Measurements from ENCODE around the gene ATP2B2.

ATP2B2 gene

DNA sequence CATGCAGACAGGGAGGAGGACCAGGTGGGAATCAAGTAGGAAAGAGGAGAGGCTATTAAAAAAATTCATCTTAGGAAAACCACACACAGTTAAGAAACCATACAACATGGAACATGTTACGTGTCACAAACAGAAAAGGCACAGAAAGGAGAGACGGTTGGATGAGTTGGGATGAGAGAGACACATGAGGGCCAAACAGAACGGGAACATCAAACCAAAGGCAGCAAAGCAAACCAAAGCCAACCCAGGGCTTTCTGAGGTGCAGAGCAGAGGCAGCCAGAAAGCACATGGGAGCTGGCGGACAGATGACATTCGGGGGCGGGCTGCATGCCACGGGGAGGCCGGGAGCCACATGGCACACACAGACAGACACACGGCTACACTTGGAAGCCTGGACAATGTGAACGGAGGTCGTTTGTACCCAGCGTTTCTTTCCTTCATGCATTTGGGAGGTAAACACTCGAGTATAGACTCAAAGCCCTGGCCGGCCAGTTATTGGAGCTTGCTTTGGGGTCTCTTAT, 175.8 kb downstream of the ATP2B2 start:
- no peak for ATAC-seq
- TF ChIP-seq BACH2 (CRISPR knock-in tag; IDR thresholded peaks at IDR 0.05; ENCODE audit: borderline replicate concordance) (no peak), ZFP3 (CRISPR knock-in tag; IDR thresholded peaks at IDR 0.05) (no peak), ZNF70 (CRISPR knock-in tag; IDR thresholded peaks at IDR 0.05) (no peak), PPARA (CRISPR knock-in tag; IDR thresholded peaks at IDR 0.05; ENCODE audit: borderline replicate concordance) (no peak), ISL1 (CRISPR knock-in tag; IDR thresholded peaks at IDR 0.05) (no peak), RARB (CRISPR knock-in tag; IDR thresholded peaks at IDR 0.05) (no peak), ESRRG (CRISPR knock-in tag; IDR thresholded peaks at IDR 0.05) (no peak)
- TF ChIP-seq, protein P1, sequence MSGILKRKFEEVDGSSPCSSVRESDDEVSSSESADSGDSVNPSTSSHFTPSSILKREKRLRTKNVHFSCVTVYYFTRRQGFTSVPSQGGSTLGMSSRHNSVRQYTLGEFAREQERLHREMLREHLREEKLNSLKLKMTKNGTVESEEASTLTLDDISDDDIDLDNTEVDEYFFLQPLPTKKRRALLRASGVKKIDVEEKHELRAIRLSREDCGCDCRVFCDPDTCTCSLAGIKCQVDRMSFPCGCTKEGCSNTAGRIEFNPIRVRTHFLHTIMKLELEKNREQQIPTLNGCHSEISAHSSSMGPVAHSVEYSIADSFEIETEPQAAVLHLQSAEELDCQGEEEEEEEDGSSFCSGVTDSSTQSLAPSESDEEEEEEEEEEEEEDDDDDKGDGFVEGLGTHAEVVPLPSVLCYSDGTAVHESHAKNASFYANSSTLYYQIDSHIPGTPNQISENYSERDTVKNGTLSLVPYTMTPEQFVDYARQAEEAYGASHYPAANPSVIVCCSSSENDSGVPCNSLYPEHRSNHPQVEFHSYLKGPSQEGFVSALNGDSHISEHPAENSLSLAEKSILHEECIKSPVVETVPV (CRISPR knock-in tag; IDR thresholded peaks at IDR 0.05): no peak
- TF ChIP-seq, protein P2, sequence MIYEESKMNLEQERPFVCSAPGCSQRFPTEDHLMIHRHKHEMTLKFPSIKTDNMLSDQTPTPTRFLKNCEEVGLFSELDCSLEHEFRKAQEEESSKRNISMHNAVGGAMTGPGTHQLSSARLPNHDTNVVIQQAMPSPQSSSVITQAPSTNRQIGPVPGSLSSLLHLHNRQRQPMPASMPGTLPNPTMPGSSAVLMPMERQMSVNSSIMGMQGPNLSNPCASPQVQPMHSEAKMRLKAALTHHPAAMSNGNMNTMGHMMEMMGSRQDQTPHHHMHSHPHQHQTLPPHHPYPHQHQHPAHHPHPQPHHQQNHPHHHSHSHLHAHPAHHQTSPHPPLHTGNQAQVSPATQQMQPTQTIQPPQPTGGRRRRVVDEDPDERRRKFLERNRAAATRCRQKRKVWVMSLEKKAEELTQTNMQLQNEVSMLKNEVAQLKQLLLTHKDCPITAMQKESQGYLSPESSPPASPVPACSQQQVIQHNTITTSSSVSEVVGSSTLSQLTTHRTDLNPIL (CRISPR knock-in tag; IDR thresholded peaks at IDR 0.05; ENCODE audit: low read depth): no peak
- TF ChIP-seq, protein P3, sequence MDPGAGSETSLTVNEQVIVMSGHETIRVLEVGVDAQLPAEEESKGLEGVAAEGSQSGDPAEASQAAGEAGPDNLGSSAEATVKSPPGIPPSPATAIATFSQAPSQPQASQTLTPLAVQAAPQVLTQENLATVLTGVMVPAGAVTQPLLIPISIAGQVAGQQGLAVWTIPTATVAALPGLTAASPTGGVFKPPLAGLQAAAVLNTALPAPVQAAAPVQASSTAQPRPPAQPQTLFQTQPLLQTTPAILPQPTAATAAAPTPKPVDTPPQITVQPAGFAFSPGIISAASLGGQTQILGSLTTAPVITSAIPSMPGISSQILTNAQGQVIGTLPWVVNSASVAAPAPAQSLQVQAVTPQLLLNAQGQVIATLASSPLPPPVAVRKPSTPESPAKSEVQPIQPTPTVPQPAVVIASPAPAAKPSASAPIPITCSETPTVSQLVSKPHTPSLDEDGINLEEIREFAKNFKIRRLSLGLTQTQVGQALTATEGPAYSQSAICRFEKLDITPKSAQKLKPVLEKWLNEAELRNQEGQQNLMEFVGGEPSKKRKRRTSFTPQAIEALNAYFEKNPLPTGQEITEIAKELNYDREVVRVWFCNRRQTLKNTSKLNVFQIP (CRISPR knock-in tag; IDR thresholded peaks at IDR 0.05; ENCODE audit: borderline replicate concordance, low read depth): no peak

DNA sequence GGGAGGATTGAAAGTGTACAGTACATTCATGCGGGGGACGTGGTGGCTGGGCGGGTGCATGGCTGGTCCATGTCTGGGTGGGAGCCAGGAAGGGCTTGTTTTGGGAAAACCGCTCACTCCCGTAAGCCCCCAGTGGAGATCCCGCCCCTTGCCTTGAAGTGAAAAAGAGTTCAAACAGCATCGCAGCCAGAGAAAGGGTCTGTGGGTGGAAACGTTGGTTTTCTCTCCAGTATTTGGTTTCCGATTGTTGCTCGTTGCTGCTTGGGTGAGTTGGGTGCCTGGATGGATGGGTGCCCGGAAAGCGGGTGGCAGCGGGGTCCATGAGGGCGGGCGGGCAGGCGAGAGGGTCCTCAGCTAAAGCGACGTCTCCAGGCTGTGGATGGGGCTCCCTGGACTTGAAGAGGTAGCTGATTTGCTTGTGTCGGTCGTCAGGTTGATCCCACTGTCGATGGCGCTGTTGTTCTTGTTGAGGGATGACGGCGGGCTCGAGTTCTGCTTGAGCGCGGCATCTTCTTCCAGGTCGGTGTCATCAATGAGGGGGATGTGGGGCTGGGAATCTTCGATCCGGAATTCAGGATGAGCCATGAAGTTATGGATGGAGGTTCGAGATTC, 176.8 kb downstream of the ATP2B2 start:
- TF ChIP-seq ESRRG (CRISPR knock-in tag; IDR thresholded peaks at IDR 0.05): no peak
- TF ChIP-seq, protein P4, sequence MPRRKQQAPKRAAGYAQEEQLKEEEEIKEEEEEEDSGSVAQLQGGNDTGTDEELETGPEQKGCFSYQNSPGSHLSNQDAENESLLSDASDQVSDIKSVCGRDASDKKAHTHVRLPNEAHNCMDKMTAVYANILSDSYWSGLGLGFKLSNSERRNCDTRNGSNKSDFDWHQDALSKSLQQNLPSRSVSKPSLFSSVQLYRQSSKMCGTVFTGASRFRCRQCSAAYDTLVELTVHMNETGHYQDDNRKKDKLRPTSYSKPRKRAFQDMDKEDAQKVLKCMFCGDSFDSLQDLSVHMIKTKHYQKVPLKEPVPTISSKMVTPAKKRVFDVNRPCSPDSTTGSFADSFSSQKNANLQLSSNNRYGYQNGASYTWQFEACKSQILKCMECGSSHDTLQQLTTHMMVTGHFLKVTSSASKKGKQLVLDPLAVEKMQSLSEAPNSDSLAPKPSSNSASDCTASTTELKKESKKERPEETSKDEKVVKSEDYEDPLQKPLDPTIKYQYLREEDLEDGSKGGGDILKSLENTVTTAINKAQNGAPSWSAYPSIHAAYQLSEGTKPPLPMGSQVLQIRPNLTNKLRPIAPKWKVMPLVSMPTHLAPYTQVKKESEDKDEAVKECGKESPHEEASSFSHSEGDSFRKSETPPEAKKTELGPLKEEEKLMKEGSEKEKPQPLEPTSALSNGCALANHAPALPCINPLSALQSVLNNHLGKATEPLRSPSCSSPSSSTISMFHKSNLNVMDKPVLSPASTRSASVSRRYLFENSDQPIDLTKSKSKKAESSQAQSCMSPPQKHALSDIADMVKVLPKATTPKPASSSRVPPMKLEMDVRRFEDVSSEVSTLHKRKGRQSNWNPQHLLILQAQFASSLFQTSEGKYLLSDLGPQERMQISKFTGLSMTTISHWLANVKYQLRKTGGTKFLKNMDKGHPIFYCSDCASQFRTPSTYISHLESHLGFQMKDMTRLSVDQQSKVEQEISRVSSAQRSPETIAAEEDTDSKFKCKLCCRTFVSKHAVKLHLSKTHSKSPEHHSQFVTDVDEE (CRISPR knock-in tag; IDR thresholded peaks at IDR 0.05): no peak
- no peak for TF ChIP-seq ZC3H10 (CRISPR knock-in tag; IDR thresholded peaks at IDR 0.05)
- TF ChIP-seq RARB (CRISPR knock-in tag; IDR thresholded peaks at IDR 0.05): no peak
- no peak for TF ChIP-seq GLIS3 (CRISPR knock-in tag; IDR thresholded peaks at IDR 0.05)
- no peak for TF ChIP-seq ZNF70 (CRISPR knock-in tag; IDR thresholded peaks at IDR 0.05)
- TF ChIP-seq, protein P1 (CRISPR knock-in tag; IDR thresholded peaks at IDR 0.05): no peak
- TF ChIP-seq ARNTL (CRISPR knock-in tag; IDR thresholded peaks at IDR 0.05; ENCODE audit: borderline replicate concordance, low read depth): no peak
- TF ChIP-seq CSDC2 (CRISPR knock-in tag; IDR thresholded peaks at IDR 0.05): no peak
- TF ChIP-seq TOX (CRISPR knock-in tag; IDR thresholded peaks at IDR 0.05; ENCODE audit: borderline replicate concordance): no peak
- no peak for TF ChIP-seq OSR1 (CRISPR knock-in tag; IDR thresholded peaks at IDR 0.05)
- TF ChIP-seq, protein P3 (CRISPR knock-in tag; IDR thresholded peaks at IDR 0.05; ENCODE audit: borderline replicate concordance, low read depth): no peak
- no peak for TF ChIP-seq PPARA (CRISPR knock-in tag; IDR thresholded peaks at IDR 0.05; ENCODE audit: borderline replicate concordance)
- ATAC-seq: no peak

DNA sequence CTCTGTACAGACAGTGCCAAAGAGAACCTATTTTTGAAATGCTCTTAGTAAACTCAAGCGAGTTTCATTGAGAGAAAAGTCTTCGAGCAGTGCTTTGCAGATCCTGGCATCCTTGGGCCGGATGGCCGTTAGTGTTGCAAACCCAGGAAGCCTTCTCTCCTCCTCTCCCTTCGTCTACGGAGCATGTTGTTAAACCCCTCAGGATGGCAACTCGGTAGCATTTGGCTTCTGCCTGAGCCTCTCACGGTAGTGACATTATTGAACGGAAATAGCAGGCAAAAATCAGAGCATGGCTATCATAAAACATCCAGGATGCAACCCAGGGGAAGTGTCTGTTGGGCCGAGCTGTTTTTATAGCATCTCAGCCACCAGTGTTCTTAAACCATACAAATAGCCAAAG, 177.8 kb downstream of the ATP2B2 start:
- ATAC-seq: no peak
- TF ChIP-seq SNAI2 (CRISPR knock-in tag; IDR thresholded peaks at IDR 0.05) (no peak), ESRRG (CRISPR knock-in tag; IDR thresholded peaks at IDR 0.05) (no peak), ARNTL (CRISPR knock-in tag; IDR thresholded peaks at IDR 0.05; ENCODE audit: borderline replicate concordance, low read depth) (no peak), TCF4 (CRISPR knock-in tag; IDR thresholded peaks at IDR 0.05; ENCODE audit: borderline replicate concordance) (no peak), ZNF8 (CRISPR knock-in tag; IDR thresholded peaks at IDR 0.05) (no peak), ZNF565 (CRISPR knock-in tag; conservative IDR thresholded peaks at IDR 0.05; ENCODE audit: low read depth) (no peak)
- TF ChIP-seq, protein P1 (CRISPR knock-in tag; IDR thresholded peaks at IDR 0.05): no peak
- TF ChIP-seq, protein P4 (CRISPR knock-in tag; IDR thresholded peaks at IDR 0.05): no peak

Data from SK-N-SH treated with all-trans-retinoic acid at 6 μM for 48 hours (cell line).